ENCODE data around the gene KYNU.
"Not testable (repeated sequence)": the region's sequence is repeated elsewhere in the genome, so short reads cannot be mapped to it uniquely, and the experiment has no call there.

The KYNU gene

GRCh38 chr2:142865924-142866323 is 11.5 kb upstream of the KYNU start:
- no peak for TF ChIP-seq GATA1 (IDR thresholded peaks at IDR 0.05; ENCODE audit: low read depth, low read length)
- TF ChIP-seq POLR2A (IDR thresholded peaks at IDR 0.05; ENCODE audit: low read length), result no peak
- no peak for DNase-seq

DNA sequence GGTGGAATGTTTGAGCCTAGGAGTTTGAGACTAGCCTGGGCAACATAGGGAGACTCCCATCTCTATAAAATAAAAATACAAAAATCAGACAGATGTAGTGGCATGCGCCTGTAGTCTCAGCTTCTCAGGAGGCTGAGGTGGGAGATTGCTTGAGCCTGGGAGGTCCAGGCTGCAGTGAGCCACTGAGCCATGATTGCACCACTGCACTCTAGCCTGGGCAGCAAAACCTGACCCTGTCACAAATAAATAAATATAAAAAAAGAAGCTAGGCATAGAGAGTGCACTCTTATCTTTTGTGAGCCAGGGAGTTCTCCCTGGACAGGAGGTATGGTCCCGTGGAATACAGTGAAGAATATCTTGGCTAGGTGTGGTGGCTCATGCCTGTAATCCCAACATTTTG is 11.0 kb upstream of the KYNU start:
- no peak for DNase-seq
- TF ChIP-seq POLR2A (IDR thresholded peaks at IDR 0.05; ENCODE audit: low read length) (no peak), GATA1 (IDR thresholded peaks at IDR 0.05; ENCODE audit: low read depth, low read length) (no peak)

- TF ChIP-seq POLR2A (IDR thresholded peaks at IDR 0.05; ENCODE audit: low read length) (no peak), GATA1 (IDR thresholded peaks at IDR 0.05; ENCODE audit: low read depth, low read length) (no peak)
- no peak for DNase-seq
Observed at GRCh38 chr2:142867136-142867535, 10.3 kb upstream of the KYNU start.

DNA sequence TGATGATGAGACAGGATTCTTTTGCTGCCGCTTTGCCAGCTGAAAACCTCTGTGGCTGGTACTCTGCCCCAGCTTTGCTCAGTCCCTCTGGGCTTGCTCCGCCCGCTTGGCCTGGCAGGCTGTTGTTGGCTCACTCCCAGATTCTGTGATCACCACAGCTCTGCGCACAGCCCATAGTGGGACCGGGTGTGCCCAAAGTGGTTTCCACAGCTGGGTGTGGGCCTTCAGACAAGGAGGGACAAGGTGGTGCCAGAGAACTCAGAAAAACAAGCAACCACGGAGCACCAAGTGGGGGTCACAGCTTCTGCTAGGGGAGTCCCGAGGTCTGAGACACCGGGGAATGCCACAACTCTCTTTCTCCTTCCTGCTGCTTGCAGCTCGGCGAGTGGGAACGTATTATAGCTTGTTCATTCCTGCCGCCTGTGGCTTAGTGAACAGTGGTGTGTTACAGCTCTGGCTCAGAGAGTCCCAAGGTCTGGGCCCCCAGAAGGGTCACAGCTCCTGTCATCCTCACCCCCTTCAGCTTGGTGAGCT is 9.2 kb upstream of the KYNU start:
- DNase-seq, result peak; percentile 54 to 64
- peak; percentile 24 for TF ChIP-seq POLR2A (IDR thresholded peaks at IDR 0.05; ENCODE audit: low read length)
- no peak for TF ChIP-seq GATA1 (IDR thresholded peaks at IDR 0.05; ENCODE audit: low read depth, low read length)

GRCh38 chr2:142869065-142869460 is 8.4 kb upstream of the KYNU start:
- DNase-seq, result not testable (repeated sequence)

DNA sequence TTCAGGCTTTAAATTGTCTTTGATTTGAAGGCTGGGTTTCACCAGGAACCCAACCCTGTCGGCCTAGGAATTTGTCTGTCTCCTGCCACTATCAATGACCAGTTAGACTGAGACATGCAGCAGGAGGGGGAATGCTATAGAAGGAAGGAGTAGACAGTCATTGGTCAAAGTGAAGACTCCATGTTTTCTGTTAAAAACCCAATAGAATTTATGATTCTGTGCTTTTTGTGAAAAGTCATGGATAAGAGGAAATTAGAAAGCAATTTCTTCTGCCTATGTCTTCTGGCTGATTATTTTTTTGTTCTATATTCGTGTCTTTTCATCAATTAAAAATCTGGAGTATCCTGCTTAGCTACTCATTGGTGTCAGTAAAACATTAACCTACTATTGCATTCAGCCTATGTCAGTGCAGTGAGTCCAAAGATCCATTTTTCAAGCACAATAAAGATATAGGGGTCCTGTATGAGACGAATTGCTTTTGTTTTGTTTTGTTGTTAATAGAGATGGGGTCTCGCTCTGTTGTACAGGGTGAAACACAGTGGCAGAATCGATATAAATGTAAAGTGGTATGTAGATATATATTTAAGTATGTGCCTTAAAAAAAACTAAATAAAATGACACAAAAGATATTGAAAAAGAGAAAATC is 7.9 kb upstream of the KYNU start:
- no peak for DNase-seq
- TF ChIP-seq GATA1 (IDR thresholded peaks at IDR 0.05; ENCODE audit: low read depth, low read length), result no peak
- no peak for TF ChIP-seq POLR2A (IDR thresholded peaks at IDR 0.05; ENCODE audit: low read length)

GRCh38 chr2:142870526-142870925 is 6.9 kb upstream of the KYNU start:
- TF ChIP-seq POLR2A (IDR thresholded peaks at IDR 0.05; ENCODE audit: low read length), result no peak
- TF ChIP-seq GATA1 (IDR thresholded peaks at IDR 0.05; ENCODE audit: low read depth, low read length), result no peak
- no peak for DNase-seq

- DNase-seq, result no peak
- TF ChIP-seq POLR2A (IDR thresholded peaks at IDR 0.05; ENCODE audit: low read length) (no peak), GATA1 (IDR thresholded peaks at IDR 0.05; ENCODE audit: low read depth, low read length) (no peak)
Observed at GRCh38 chr2:142871396-142871795, 6.1 kb upstream of the KYNU start.

GRCh38 chr2:142872882-142873724 is 4.4 kb upstream of the KYNU start:
- peak in 1 of 2 experiments; percentile 16 for DNase-seq
- TF ChIP-seq POLR2A (IDR thresholded peaks at IDR 0.05; ENCODE audit: low read length) (no peak), GATA1 (IDR thresholded peaks at IDR 0.05; ENCODE audit: low read depth, low read length) (no peak)

DNA sequence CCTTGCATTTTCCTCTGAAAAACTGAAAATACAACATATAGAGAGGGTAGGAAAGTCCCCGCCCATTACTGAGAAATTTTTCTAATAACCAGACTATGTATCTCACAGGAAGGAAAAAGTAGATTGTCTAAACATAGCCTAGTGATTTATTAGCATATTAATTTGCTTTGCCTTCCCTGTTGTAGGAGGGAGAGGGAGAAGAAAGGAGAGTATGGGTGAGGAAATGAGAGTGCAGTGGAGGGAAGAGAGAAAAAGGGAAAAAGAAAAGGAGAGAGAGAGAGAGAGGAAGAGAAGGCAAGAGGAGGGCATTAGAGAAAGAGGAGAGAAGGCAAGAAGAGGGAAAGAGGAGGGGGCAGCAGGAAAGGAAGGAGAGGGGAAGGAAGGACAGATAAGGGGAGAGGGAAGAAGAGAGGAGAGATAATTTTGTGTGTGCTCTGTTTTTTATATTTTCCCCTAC is 3.6 kb upstream of the KYNU start:
- DNase-seq, result no peak
- TF ChIP-seq POLR2A (IDR thresholded peaks at IDR 0.05; ENCODE audit: low read length), result no peak
- no peak for TF ChIP-seq GATA1 (IDR thresholded peaks at IDR 0.05; ENCODE audit: low read depth, low read length)

GRCh38 chr2:142874293-142874814 is 3.1 kb upstream of the KYNU start:
- TF ChIP-seq POLR2A (IDR thresholded peaks at IDR 0.05; ENCODE audit: low read length) (no peak), GATA1 (IDR thresholded peaks at IDR 0.05; ENCODE audit: low read depth, low read length) (no peak)
- no peak for DNase-seq

- TF ChIP-seq GATA1 (IDR thresholded peaks at IDR 0.05; ENCODE audit: low read depth, low read length) (no peak), POLR2A (IDR thresholded peaks at IDR 0.05; ENCODE audit: low read length) (no peak)
- DNase-seq, result no peak
Observed at GRCh38 chr2:142875010-142875409, 2.5 kb upstream of the KYNU start.

DNA sequence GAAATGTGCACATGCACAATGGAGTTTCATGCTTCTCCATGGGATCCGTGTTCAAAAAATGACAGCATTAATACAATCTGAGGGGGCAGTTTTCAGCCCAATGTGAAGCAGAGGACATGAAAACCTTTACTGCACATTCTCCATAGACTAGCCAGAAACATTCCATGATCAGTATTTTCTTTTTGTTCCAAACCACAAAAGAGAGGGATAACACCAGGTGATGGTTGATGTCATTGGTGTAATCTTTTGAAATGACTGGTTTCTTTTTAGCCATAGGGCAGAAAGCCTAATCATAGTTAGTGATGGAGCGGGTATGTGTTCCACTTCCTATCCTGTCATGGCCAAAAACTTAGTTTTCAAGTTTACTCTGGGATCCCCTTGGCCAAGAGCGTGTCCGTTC is 1.8 kb upstream of the KYNU start:
- TF ChIP-seq GATA1 (IDR thresholded peaks at IDR 0.05; ENCODE audit: low read depth, low read length) (no peak), POLR2A (IDR thresholded peaks at IDR 0.05; ENCODE audit: low read length) (no peak)

DNA sequence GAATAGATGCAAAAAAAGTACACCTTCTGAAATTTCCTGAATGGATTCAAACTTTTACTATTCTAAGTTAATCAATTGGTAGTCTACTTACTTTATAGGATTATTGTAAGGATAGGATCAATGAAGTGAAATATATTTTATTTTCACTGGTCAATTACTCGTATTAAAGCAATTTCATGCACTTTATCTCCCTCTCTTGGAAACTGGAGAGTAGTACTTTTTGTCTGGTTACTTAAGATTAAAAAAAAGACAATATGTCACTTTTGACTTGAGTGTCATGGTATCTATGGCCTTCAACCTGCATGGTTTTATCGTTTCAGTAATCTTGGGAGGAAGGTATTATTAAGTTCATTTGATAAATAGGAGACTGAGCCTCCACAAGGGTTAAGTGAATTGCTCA is 1.0 kb upstream of the KYNU start:
- no peak for DNase-seq
- no peak for TF ChIP-seq GATA1 (IDR thresholded peaks at IDR 0.05; ENCODE audit: low read depth, low read length)
- TF ChIP-seq POLR2A (IDR thresholded peaks at IDR 0.05; ENCODE audit: low read length), result no peak

More for the DNA sequence above, 1.8 kb upstream of the KYNU start:
- DNase-seq, result no peak
